A549 (cell line): ENCODE results near the gene FYB1.
A peak's percentile ranks its signal among the peaks of the same experiment; 100 is the strongest.

ENCODE experiments used
- CHD2 ChIP-seq: fragments of 150-350 bp; IDR thresholded peaks from 2 replicates; pipeline ENCODE4 v1.6.1; 2014; ENCODE audit warnings: low read length; ENCODE audit not compliant: partially characterized antibody
- CHD4 ChIP-seq: fragments of 200-600 bp; sonication (generic); IDR thresholded peaks from 2 replicates; pipeline ENCODE4 v1.6.1; 2016; ENCODE audit warnings: antibody characterized with exemption, mild to moderate bottlenecking, borderline replicate concordance
- ESRRA ChIP-seq: fragments of 150-350 bp; IDR thresholded peaks from 2 replicates; pipeline ENCODE4 v1.6.1; 2014; ENCODE audit warnings: mild to moderate bottlenecking, low read length, borderline replicate concordance
- FOSL2 ChIP-seq, 2 experiments: fragments of 450-650 bp in 1 of 2; fragments of >200 bp in 1 of 2; sonication (Bioruptor Twin) in 1 of 2; formaldehyde crosslinking; IDR thresholded peaks; 2 replicates each; pipeline versions ENCODE4 v1.5.0 to v1.6.1; 2016 to 2020; ENCODE audit warnings: mild to moderate bottlenecking in 1 of 2, moderate library complexity in 1 of 2
- HDAC2 ChIP-seq: fragments of 200-600 bp; sonication (generic); IDR thresholded peaks from 2 replicates; pipeline ENCODE4 v1.6.1; 2016
- MAFK ChIP-seq: fragments of 450-650 bp; IDR thresholded peaks from 2 replicates; pipeline ENCODE4 v1.6.1; 2014; ENCODE audit not compliant: partially characterized antibody
- MAZ ChIP-seq: fragments of 150-350 bp; IDR thresholded peaks from 2 replicates; pipeline ENCODE4 v1.6.1; 2014; ENCODE audit warnings: antibody characterized with exemption, low read depth, low read length, borderline replicate concordance
- POLR2AphosphoS2 ChIP-seq: conservative IDR thresholded peaks from 2 replicates; pipeline ENCODE4 v1.6.1; 2012; ENCODE audit warnings: low read length, improper control_type of control experiment, inconsistent platforms
- RCOR1 ChIP-seq: fragments of 150-350 bp; IDR thresholded peaks from 2 replicates; pipeline ENCODE4 v1.6.1; 2014; ENCODE audit warnings: antibody characterized with exemption, low read length, low read depth
- TF ChIP-seq, protein P1 (sequence below): fragments of >200 bp; sonication (Bioruptor Twin); formaldehyde crosslinking; IDR thresholded peaks from 3 replicates; pipeline ENCODE4 v1.5.1; 2016

DNA sequence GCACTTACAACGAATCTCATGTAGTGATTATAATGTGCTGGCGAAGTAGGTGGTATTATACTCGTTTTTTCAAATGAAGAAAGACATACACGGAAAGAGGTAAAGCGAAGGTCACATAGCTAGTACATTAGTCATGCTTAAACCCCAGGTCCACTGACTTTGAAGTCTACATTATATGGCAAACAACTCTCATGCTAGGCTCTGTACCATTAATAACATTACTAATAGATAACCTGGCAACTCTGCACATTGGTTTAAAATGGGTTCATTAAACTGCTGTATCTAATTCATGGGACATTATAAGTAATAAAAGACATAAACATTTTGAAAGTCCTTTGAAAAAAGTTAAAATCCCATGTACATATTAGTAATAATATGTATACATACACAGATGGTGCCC is 21.2 kb downstream of the FYB1 start:
- no peak for TF ChIP-seq MAFK
- no peak for TF ChIP-seq RCOR1
- no peak for TF ChIP-seq MAZ
- TF ChIP-seq, protein P1, sequence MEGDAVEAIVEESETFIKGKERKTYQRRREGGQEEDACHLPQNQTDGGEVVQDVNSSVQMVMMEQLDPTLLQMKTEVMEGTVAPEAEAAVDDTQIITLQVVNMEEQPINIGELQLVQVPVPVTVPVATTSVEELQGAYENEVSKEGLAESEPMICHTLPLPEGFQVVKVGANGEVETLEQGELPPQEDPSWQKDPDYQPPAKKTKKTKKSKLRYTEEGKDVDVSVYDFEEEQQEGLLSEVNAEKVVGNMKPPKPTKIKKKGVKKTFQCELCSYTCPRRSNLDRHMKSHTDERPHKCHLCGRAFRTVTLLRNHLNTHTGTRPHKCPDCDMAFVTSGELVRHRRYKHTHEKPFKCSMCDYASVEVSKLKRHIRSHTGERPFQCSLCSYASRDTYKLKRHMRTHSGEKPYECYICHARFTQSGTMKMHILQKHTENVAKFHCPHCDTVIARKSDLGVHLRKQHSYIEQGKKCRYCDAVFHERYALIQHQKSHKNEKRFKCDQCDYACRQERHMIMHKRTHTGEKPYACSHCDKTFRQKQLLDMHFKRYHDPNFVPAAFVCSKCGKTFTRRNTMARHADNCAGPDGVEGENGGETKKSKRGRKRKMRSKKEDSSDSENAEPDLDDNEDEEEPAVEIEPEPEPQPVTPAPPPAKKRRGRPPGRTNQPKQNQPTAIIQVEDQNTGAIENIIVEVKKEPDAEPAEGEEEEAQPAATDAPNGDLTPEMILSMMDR = no peak
- no peak for TF ChIP-seq CHD4
- no peak for TF ChIP-seq HDAC2
- TF ChIP-seq FOSL2 (IDR thresholded peaks at IDR 0.05) = 0 out of 2 replicates have a peak, but pooled peaks have one; percentile 45
- peak; percentile 90 for TF ChIP-seq FOSL2 (CRISPR knock-in tag; IDR thresholded peaks at IDR 0.05)
- TF ChIP-seq ESRRA = no peak
- TF ChIP-seq CHD2 = no peak
- no peak for TF ChIP-seq POLR2AphosphoS2
